H1 (cell line): ENCODE data around the gene ANXA6. TPM values are rescaled to one million over a fixed set of nuclear protein-coding genes. Genes with fewer than 3 reads are reported as not detected.

Experiments
- ATF3 ChIP-seq: IDR thresholded peaks from 2 replicates; pipeline ENCODE4 v1.6.1; 2011; ENCODE audit warnings: low read depth, mild to moderate bottlenecking, low read length; ENCODE audit not compliant: insufficient read depth
- BCL11A ChIP-seq, 2 experiments: IDR thresholded peaks; one replicate each; pipeline ENCODE4 v1.6.1; 2011; ENCODE audit warnings: low read depth in 2 of 2, low read length in 2 of 2, mild to moderate bottlenecking in 2 of 2
- CEBPB ChIP-seq: IDR thresholded peaks from 2 replicates; pipeline ENCODE4 v1.6.1; 2012; ENCODE audit warnings: low read depth, low read length
- GABPA ChIP-seq: IDR thresholded peaks from 2 replicates; pipeline ENCODE4 v1.6.1; 2011; ENCODE audit warnings: mild to moderate bottlenecking, low read length, moderate library complexity, borderline replicate concordance; ENCODE audit not compliant: insufficient read depth
- HDAC6 ChIP-seq: IDR thresholded peaks from one replicate; pipeline ENCODE4 v1.7.1; 2012; ENCODE audit warnings: low read depth, mild to moderate bottlenecking, inconsistent platforms, low read length, moderate library complexity
- JUND ChIP-seq: IDR thresholded peaks from 2 replicates; pipeline ENCODE4 v1.6.1; 2011; ENCODE audit warnings: mild to moderate bottlenecking, improper control_type of control experiment, low read length
- RAD21 ChIP-seq, 2 experiments: IDR thresholded peaks in 1 of 2; conservative IDR thresholded peaks in 1 of 2; 2 replicates each; pipeline ENCODE4 v1.6.1; 2011; ENCODE audit warnings: low read depth in 2 of 2, low read length in 2 of 2, improper control_type of control experiment in 1 of 2, inconsistent platforms in 1 of 2, mild to moderate bottlenecking in 1 of 2, moderate library complexity in 1 of 2
- RFX5 ChIP-seq: IDR thresholded peaks from 2 replicates; pipeline ENCODE4 v1.6.1; 2011; ENCODE audit warnings: low read depth, low read length, improper control_type of control experiment, borderline replicate concordance
- RNF2 ChIP-seq: fragments of 200-900, 300-1000 bp; sonication (generic); IDR thresholded peaks from 2 replicates; pipeline ENCODE4 v1.7.1; 2016; ENCODE audit warnings: borderline replicate concordance, low read depth, mild to moderate bottlenecking, antibody characterized with exemption, low read length; ENCODE audit not compliant: poor library complexity, severe bottlenecking; ENCODE audit errors: missing control alignments
- SRF ChIP-seq: IDR thresholded peaks from 2 replicates; pipeline ENCODE4 v1.6.1; 2011; ENCODE audit warnings: mild to moderate bottlenecking, low read depth, low read length, moderate library complexity
- TEAD4 ChIP-seq: IDR thresholded peaks from 2 replicates; pipeline ENCODE4 v1.6.1; 2012; ENCODE audit warnings: low read depth, low read length, inconsistent platforms, mixed read lengths
- ZNF274 ChIP-seq: IDR thresholded peaks from 2 replicates; pipeline ENCODE4 v1.7.0; 2012; ENCODE audit warnings: low read length, borderline replicate concordance; ENCODE audit errors: extremely low read depth
- polyA plus RNA-seq, 7 experiments: library from polyadenylated mRNA; depleted of rRNA in 3 of 7; stranded (reverse) in 5 of 7; unstranded in 2 of 7; fragments of >200 nt in 5 of 7; fragments of 200-250 nt in 2 of 7; gene quantifications; 1 replicate in 5 of 7; 2 replicates in 1 of 7; 4 replicates in 1 of 7; pipeline versions ENCODE4 v1.2.1 to v1.2.3, GENCODE V29; 2011 to 2013; ENCODE audit warnings: missing spikeins in 2 of 7, mixed read lengths in 2 of 7
- total RNA-seq: library from RNA; stranded (reverse); fragmentation: NEBNext Ultra II Directional; extraction: Animal tissue kit (Norgen Biotek cat#: 25700); gene quantifications from 2 replicates; pipeline ENCODE4 v1.2.1, GENCODE V29; 2021
- TF ChIP-seq, protein P1 (sequence below): IDR thresholded peaks from 2 replicates; pipeline ENCODE4 v1.6.1; 2012; ENCODE audit warnings: inconsistent platforms

Gene ANXA6
- total and polyA plus RNA-seq, 2 of the 8 experiments (the other 6 are each of a cell fraction or from before 2014, with no cell fraction given): 61.3 to 78.6 TPM

DNA sequence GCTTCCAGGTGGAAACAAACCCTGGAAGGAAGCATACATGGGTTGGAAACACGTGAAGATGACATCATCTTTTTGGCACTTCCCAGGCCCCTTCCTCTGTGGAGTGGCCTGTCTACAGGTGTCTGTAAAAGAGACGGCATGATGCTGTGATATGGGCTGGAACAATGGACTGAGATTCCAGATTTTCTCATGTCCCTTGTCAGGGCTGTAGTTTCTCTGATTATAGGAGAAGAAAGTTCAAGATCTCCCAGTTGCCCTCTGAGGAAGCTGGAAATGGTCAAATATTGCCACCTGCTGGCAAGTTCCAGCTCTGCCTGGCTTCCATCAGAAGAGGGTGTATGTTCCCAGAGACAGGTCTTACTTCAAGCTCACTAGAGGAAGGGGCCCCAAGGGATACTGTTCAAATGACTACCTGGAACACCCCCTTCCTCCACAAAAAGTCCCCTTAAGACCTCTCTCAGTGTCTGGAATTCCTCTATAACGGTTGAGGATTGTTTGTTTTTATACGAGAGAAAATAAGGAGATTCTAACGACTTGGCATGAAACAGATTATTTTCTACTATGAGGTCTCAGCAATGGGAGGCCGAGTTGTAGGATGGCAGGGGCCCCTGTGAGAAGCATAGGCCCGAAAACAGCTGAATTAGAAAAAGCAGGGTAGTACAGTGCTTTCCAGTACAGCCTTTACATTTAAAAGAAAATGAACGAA is 7.3 kb upstream of the ANXA6 start (continued):
- TF ChIP-seq RNF2: no peak
- no peak for TF ChIP-seq HDAC6
- TF ChIP-seq RAD21 (IDR thresholded peaks at IDR 0.05 in 1 of 2, conservative IDR thresholded peaks at IDR 0.05 in 1 of 2; ENCODE audit: low read depth in 2 of 2, low read length in 2 of 2): peak; percentile 96 to 99
- peak; percentile 51; the same call in 1 of the 2 replicates for TF ChIP-seq JUND
- no peak for TF ChIP-seq CEBPB
- no peak for TF ChIP-seq ATF3
- TF ChIP-seq, protein P1, sequence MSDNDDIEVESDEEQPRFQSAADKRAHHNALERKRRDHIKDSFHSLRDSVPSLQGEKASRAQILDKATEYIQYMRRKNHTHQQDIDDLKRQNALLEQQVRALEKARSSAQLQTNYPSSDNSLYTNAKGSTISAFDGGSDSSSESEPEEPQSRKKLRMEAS: no peak
- TF ChIP-seq GABPA: no peak
- no peak for TF ChIP-seq SRF
- TF ChIP-seq ZNF274: no peak
- no peak for TF ChIP-seq RFX5
- TF ChIP-seq TEAD4: no peak
- TF ChIP-seq BCL11A (IDR thresholded peaks at IDR 0.05; ENCODE audit: low read depth in 2 of 2, low read length in 2 of 2): no peak
